ENCODE measurements around the gene PCDHGA11.
"Not testable (repeated sequence)": the region's sequence is repeated elsewhere in the genome, so short reads cannot be mapped to it uniquely, and the experiment has no call there.

The PCDHGA11 gene

GRCh38 chr5:141399555-141400258, 21.1 kb upstream of the PCDHGA11 start:
- no peak for DNase-seq

GRCh38 chr5:141402553-141403243, 18.2 kb upstream of the PCDHGA11 start, which contains the start of gene PCDHGA9:
TSS of gene PCDHGA9 (plus strand) at chr5:141402778. CDS start at chr5:141402953, 175 bp downstream.
- no peak for DNase-seq

- no peak for DNase-seq
These were observed 17.5 kb upstream of the PCDHGA11 start for GRCh38 chr5:141403387-141403786.

- DNase-seq, result not testable (repeated sequence)
These were observed 12.9 kb upstream of the PCDHGA11 start, which contains the start of gene PCDHGB6 for GRCh38 chr5:141407790-141408505. TSS of gene PCDHGB6 (plus strand) at chr5:141408021. CDS start at chr5:141408203, 182 bp downstream.

- DNase-seq, result no peak
These were observed 11.1 kb upstream of the PCDHGA11 start for GRCh38 chr5:141409598-141410306.

- DNase-seq, result no peak
These were observed 9.3 kb upstream of the PCDHGA11 start for GRCh38 chr5:141411575-141411974.

GRCh38 chr5:141412854-141413539, 7.9 kb upstream of the PCDHGA11 start, which contains the start of gene PCDHGA10:
TSS of gene PCDHGA10 (plus strand) at chr5:141412987. CDS start at chr5:141413176, 189 bp downstream.
- peak; percentile 15 for DNase-seq

- no peak for DNase-seq
These were observed 7.2 kb upstream of the PCDHGA11 start for GRCh38 chr5:141413540-141414069.

GRCh38 chr5:141414548-141415274, 6.1 kb upstream of the PCDHGA11 start:
- DNase-seq, result not testable (repeated sequence)

GRCh38 chr5:141415275-141415618, 5.6 kb upstream of the PCDHGA11 start:
- not testable (repeated sequence) for DNase-seq

GRCh38 chr5:141417494-141418172, 3.2 kb upstream of the PCDHGA11 start, which contains the start of gene PCDHGB7:
TSS of gene PCDHGB7 (plus strand) at chr5:141417677. CDS start at chr5:141417860, 183 bp downstream.
- DNase-seq, result peak; percentile 72

GRCh38 chr5:141419074-141419880, 1.6 kb upstream of the PCDHGA11 start:
- no peak for DNase-seq

- DNase-seq, result no peak
These were observed 621 bp downstream of the PCDHGA11 start for GRCh38 chr5:141421489-141421855.

- DNase-seq, result no peak
These were observed 2.0 kb downstream of the PCDHGA11 start for GRCh38 chr5:141422742-141423291.

- DNase-seq, result no peak
These were observed 7.1 kb downstream of the PCDHGA11 start for GRCh38 chr5:141427783-141428426.

- no peak for DNase-seq
These were observed 9.7 kb downstream of the PCDHGA11 start, which contains the start of gene PCDHGA12 for GRCh38 chr5:141430332-141431113. TSS of gene PCDHGA12 (plus strand) at chr5:141430507. CDS start at chr5:141430760, 253 bp downstream.

GRCh38 chr5:141431286-141431685, 10.4 kb downstream of the PCDHGA11 start:
- DNase-seq, result no peak

- DNase-seq, result not testable (repeated sequence)
These were observed 11.5 kb downstream of the PCDHGA11 start for GRCh38 chr5:141432308-141432707.
